Stimulated activated CD8-positive, alpha-beta memory T cell treated with anti-CD3 and anti-CD28 coated beads, Interleukin-2, amount 100 ng/mL, for 1 hour (primary cell): ENCODE measurements around the gene COL8A1.
"Not testable (repeated sequence)": the region's sequence is repeated elsewhere in the genome, so short reads cannot be mapped to it uniquely, and the experiment has no call there.

Experiments used
- DNase-seq, 2 donors: peaks; one replicate each; pipeline ENCODE4 v3.0.0-alpha.2; 2020; ENCODE audit warnings: low read depth in 2 of 2

COL8A1 gene

GRCh38 chr3:99638167-99638948, at the start of gene COL8A1:
TSS of gene COL8A1 (plus strand) at chr3:99638594. CDS start at chr3:99790683, 152,089 bp downstream.
- no peak for DNase-seq

GRCh38 chr3:99589168-99589567, 49.2 kb upstream of the COL8A1 start:
- DNase-seq: not testable (repeated sequence)

- no peak for DNase-seq
Observed at GRCh38 chr3:99599894-99600293, 38.5 kb upstream of the COL8A1 start.

- no peak for DNase-seq
Observed at GRCh38 chr3:99601515-99601914, 36.9 kb upstream of the COL8A1 start.

- no peak for DNase-seq
Observed at GRCh38 chr3:99602183-99602582, 36.2 kb upstream of the COL8A1 start.

- no peak for DNase-seq
Observed at GRCh38 chr3:99607151-99607550, 31.2 kb upstream of the COL8A1 start.

- no peak for DNase-seq
Observed at GRCh38 chr3:99614768-99615167, 23.6 kb upstream of the COL8A1 start.

- DNase-seq: no peak
Observed at GRCh38 chr3:99620077-99620767, 18.2 kb upstream of the COL8A1 start.

- DNase-seq: no peak
Observed at GRCh38 chr3:99620976-99621375, 17.4 kb upstream of the COL8A1 start.

GRCh38 chr3:99624496-99625236, 13.7 kb upstream of the COL8A1 start:
- DNase-seq: no peak

GRCh38 chr3:99625237-99625622, 13.2 kb upstream of the COL8A1 start:
- no peak for DNase-seq

GRCh38 chr3:99625643-99626416, 12.6 kb upstream of the COL8A1 start:
- DNase-seq: no peak

- no peak for DNase-seq
Observed at GRCh38 chr3:99626417-99626788, 12.0 kb upstream of the COL8A1 start.

GRCh38 chr3:99627062-99627826, 11.2 kb upstream of the COL8A1 start:
- DNase-seq: no peak

GRCh38 chr3:99630815-99631214, 7.6 kb upstream of the COL8A1 start:
- no peak for DNase-seq

- no peak for DNase-seq
Observed at GRCh38 chr3:99633887-99634558, 4.4 kb upstream of the COL8A1 start.

- no peak for DNase-seq
Observed at GRCh38 chr3:99634881-99635280, 3.5 kb upstream of the COL8A1 start.

- DNase-seq: no peak
Observed at GRCh38 chr3:99635348-99635747, 3.0 kb upstream of the COL8A1 start.

- DNase-seq: no peak
Observed at GRCh38 chr3:99637016-99637367, 1.4 kb upstream of the COL8A1 start.

- no peak for DNase-seq
Observed at GRCh38 chr3:99637368-99638111, 854 bp upstream of the COL8A1 start.
